HepG2 (cell line): ENCODE data around the gene GPALPP1. TPM values are rescaled to one million over a fixed set of nuclear protein-coding genes. Genes with fewer than 3 reads are reported as not detected.

Source experiments
- ATAC-seq: fragments of 200-7000 bp; cut with Tn5 transposase; 3 replicates; pipeline ENCODE4 v1.9.1; 2020; ENCODE audit warnings: mild to moderate bottlenecking, moderate library complexity
- BruUV-seq: library from RNA; stranded (reverse); fragments of 400-500 nt; replicated peaks from 2 replicates; lab custom pipeline; 2021; lab: Mats Ljungman, UMichigan
- CTCF ChIA-PET: fragments of 300-600 bp; formaldehyde crosslinking; extraction: SDS; loops from one replicate; lab custom pipeline; 2021; ENCODE audit warnings: low total read pairs, inconsistent platforms, low intra/inter-chr PET ratio; lab: Yijun Ruan, JAX
- POLR2A ChIA-PET: fragments of 350-600 bp; sonication (Branson Sonifier 250); formaldehyde crosslinking; loops from one replicate; lab custom pipeline; 2020; ENCODE audit warnings: antibody characterized with exemption, inconsistent platforms; lab: Yijun Ruan, JAX
- DNase-seq: peaks from one replicate; pipeline ENCODE4 v3.0.0-alpha.2; 2015; ENCODE audit warnings: low spot score
- FAIRE-seq: peaks from 3 replicates; lab custom pipeline; 2011; peaks lifted over from hg19 to GRCh38; lab: Jason Lieb, UNC
- H2AFZ ChIP-seq: one replicate; pipeline ENCODE4 v1.6.1; 2011; ENCODE audit warnings: low read length, inconsistent platforms
- H3K27ac ChIP-seq: fragments of 300-600 bp; 3 replicates; pipeline ENCODE4 v1.8.0; 2011; ENCODE audit warnings: mixed run types, mild to moderate bottlenecking, mixed read lengths, low read length, inconsistent platforms; ENCODE audit not compliant: insufficient read depth; ENCODE audit errors: extremely low read length
- H3K27me3 ChIP-seq, 2 experiments: fragments of 200-600 bp in 1 of 2; 2 replicates in 1 of 2; 3 replicates in 1 of 2; pipeline versions ENCODE4 v1.6.0 to v1.8.0; 2011; ENCODE audit warnings: low read length in 2 of 2, mild to moderate bottlenecking in 2 of 2, moderate library complexity in 2 of 2, inconsistent platforms in 1 of 2; ENCODE audit not compliant: insufficient read depth in 2 of 2, control insufficient read depth in 1 of 2
- H3K36me3 ChIP-seq, 2 experiments: fragments of 200-600 bp in 1 of 2; replicated peaks in 1 of 2; 2 replicates in 1 of 2; 3 replicates in 1 of 2; pipeline versions ENCODE4 v1.5.1 to v1.8.0; 2011; ENCODE audit warnings: low read length in 2 of 2, inconsistent platforms in 1 of 2; ENCODE audit not compliant: insufficient read depth in 2 of 2, control insufficient read depth in 1 of 2
- H3K4me1 ChIP-seq: 2 replicates; pipeline ENCODE4 v1.5.1; 2012; ENCODE audit warnings: low read length, inconsistent platforms; ENCODE audit not compliant: insufficient read depth
- H3K4me2 ChIP-seq: 2 replicates; pipeline ENCODE4 v1.6.0; 2011; ENCODE audit warnings: low read depth, low read length, inconsistent platforms
- H3K4me3 ChIP-seq, 3 experiments: fragments of 200-600 bp in 1 of 3; sonication (generic), shearing (Covaris generic) in 1 of 3; replicated peaks in 1 of 3; 2 replicates each; pipeline ENCODE4 v1.5.1; 2011 to 2016; ENCODE audit warnings: low read length in 3 of 3, inconsistent platforms in 2 of 3, low read depth in 2 of 3, mild to moderate bottlenecking in 2 of 3, control low read depth in 1 of 3, mixed read lengths in 1 of 3; ENCODE audit not compliant: insufficient read depth in 1 of 3
- H3K79me2 ChIP-seq: one replicate; pipeline ENCODE4 v1.6.1; 2011; ENCODE audit warnings: low read length, inconsistent platforms; ENCODE audit not compliant: insufficient read depth
- H3K9ac ChIP-seq: 2 replicates; pipeline ENCODE4 v1.6.0; 2011; ENCODE audit warnings: mild to moderate bottlenecking, low read depth, low read length, inconsistent platforms; ENCODE audit not compliant: insufficient read depth
- H3K9me3 ChIP-seq: 2 replicates; pipeline ENCODE4 v1.5.1; 2012; ENCODE audit warnings: mild to moderate bottlenecking, low read length
- H4K20me1 ChIP-seq: 2 replicates; pipeline ENCODE4 v1.6.0; 2011; ENCODE audit warnings: inconsistent platforms, mild to moderate bottlenecking, low read length, moderate library complexity; ENCODE audit not compliant: insufficient read depth
- ARID2 ChIP-seq: sonication (generic); formaldehyde crosslinking; IDR thresholded peaks from 2 replicates; pipeline ENCODE4 v1.8.1; 2022; ENCODE audit warnings: mild to moderate bottlenecking, missing genetic modification reagents, borderline replicate concordance
- ATF7 ChIP-seq, 2 experiments: fragments of 450-650 bp in 1 of 2; sonication (generic) in 1 of 2; formaldehyde crosslinking in 1 of 2; IDR thresholded peaks; 2 replicates each; pipeline versions ENCODE4 v1.4.0 to v1.6.1; 2016 to 2020; ENCODE audit warnings: antibody characterized with exemption in 1 of 2, mild to moderate bottlenecking in 1 of 2, missing genetic modification reagents in 1 of 2
- CEBPG ChIP-seq: IDR thresholded peaks from 2 replicates; pipeline ENCODE4 v1.6.1; 2016
- DR1 ChIP-seq: sonication (generic); formaldehyde crosslinking; IDR thresholded peaks from 2 replicates; pipeline ENCODE4 v1.8.0; 2021; ENCODE audit warnings: mild to moderate bottlenecking, missing genetic modification reagents, inconsistent platforms
- KLF9 ChIP-seq: IDR thresholded peaks from 2 replicates; pipeline ENCODE4 v1.6.1; 2016; ENCODE audit warnings: low read depth
- KMT2A ChIP-seq: sonication (generic); formaldehyde crosslinking; IDR thresholded peaks from 2 replicates; pipeline ENCODE4 v1.4.0; 2020; ENCODE audit warnings: missing genetic modification reagents
- LBX2 ChIP-seq: sonication (generic); formaldehyde crosslinking; IDR thresholded peaks from 2 replicates; pipeline ENCODE4 v1.5.0; 2020; ENCODE audit warnings: missing genetic modification reagents, mild to moderate bottlenecking, borderline replicate concordance
- MXD4 ChIP-seq: IDR thresholded peaks from 2 replicates; pipeline ENCODE4 v1.6.1; 2016; ENCODE audit warnings: mild to moderate bottlenecking, missing biosample characterization, missing genetic modification reagents
- RORA ChIP-seq: sonication (generic); formaldehyde crosslinking; IDR thresholded peaks from 2 replicates; pipeline ENCODE4 v1.5.0; 2020; ENCODE audit warnings: mild to moderate bottlenecking, missing genetic modification reagents, moderate library complexity
- TFDP2 ChIP-seq: sonication (generic); formaldehyde crosslinking; IDR thresholded peaks from 2 replicates; pipeline ENCODE4 v1.4.0; 2020; ENCODE audit warnings: missing genetic modification reagents
- ZNF276 ChIP-seq: sonication (generic); formaldehyde crosslinking; IDR thresholded peaks from 2 replicates; pipeline ENCODE4 v1.4.0; 2020; ENCODE audit warnings: mild to moderate bottlenecking, low read depth, missing genetic modification reagents
- ZNF652 ChIP-seq: IDR thresholded peaks from 2 replicates; pipeline ENCODE4 v1.6.1; 2016; ENCODE audit warnings: low read depth, borderline replicate concordance
- ZNF784 ChIP-seq: sonication (generic); formaldehyde crosslinking; IDR thresholded peaks from 2 replicates; pipeline ENCODE4 v1.5.1; 2020; ENCODE audit warnings: missing genetic modification reagents, mild to moderate bottlenecking, borderline replicate concordance
- ZZZ3 ChIP-seq: sonication (generic); formaldehyde crosslinking; IDR thresholded peaks from 2 replicates; pipeline ENCODE4 v1.4.0; 2020; ENCODE audit warnings: missing genetic modification reagents, mild to moderate bottlenecking, borderline replicate concordance
- WGBS: methylation state at CpG from one replicate; pipeline ENCODE4 v1.1.6; 2017; ENCODE audit warnings: low lambda C conversion rate; 5-methylcytosine and 5-hydroxymethylcytosine counted together
- in situ Hi-C: cut with HindIII; loops from 2 replicates; pipeline ENCODE4 v1.10.0; 2017; ENCODE audit warnings: low pct_unique_long_range_greater_than_20kb; ENCODE audit not compliant: extremely low pct_ligation_motif_present
- intact Hi-C: fragments of 100-400 bp; cut with micrococcal nuclease; formaldehyde crosslinking; loops from one replicate; pipeline ENCODE4 v1.10.0; 2022; ENCODE audit not compliant: unreplicated experiment
- polyA plus RNA-seq, 8 experiments: library from polyadenylated mRNA; depleted of rRNA in 3 of 8; stranded (reverse) in 7 of 8; unstranded in 1 of 8; fragments of >200 nt; fragmentation: Illumina TruSeq in 4 of 8; extraction: Trizol in 4 of 8; gene quantifications; 2 replicates each; pipeline versions ENCODE4 v1.2.1 to v1.2.3, GENCODE V29; 2011 to 2016; ENCODE audit warnings: low read depth in 4 of 8, missing spikeins in 1 of 8, mixed read lengths in 1 of 8; ENCODE audit not compliant: insufficient read depth in 1 of 8
- total RNA-seq, 5 experiments: library from RNA; depleted of rRNA; stranded (reverse); fragments of >200 nt; fragmentation: Illumina TruSeq; extraction: Trizol; gene quantifications; 2 replicates each; pipeline ENCODE4 v1.2.3, GENCODE V29; 2016; ENCODE audit warnings: low read depth in 1 of 5

The GPALPP1 gene
- total and polyA plus RNA-seq, 2 of the 13 experiments (the other 11 are each of a cell fraction or from before 2014, with no cell fraction given): 12.1 to 23.1 TPM

GRCh38 chr13:45036206-45036605 is 46.9 kb downstream of the GPALPP1 start (continued):
- TF ChIP-seq DR1 (CRISPR knock-in tag) (no peak), RORA (CRISPR knock-in tag) (no peak), ZNF652 (CRISPR knock-in tag) (no peak), ZNF276 (CRISPR knock-in tag) (no peak), ARID2 (CRISPR knock-in tag) (no peak)

GRCh38 chr13:45040173-45040572 is 50.8 kb downstream of the GPALPP1 start:
- Histone ChIP-seq H3K27me3 (no peaks in the 10 kb centered on the region), H3K9ac (no peak overlapping the region), H2AFZ (no peak overlapping the region), H3K4me3 (no peak overlapping the region), H3K36me3 (no peaks in the 10 kb centered on the region), H3K79me2 (no peaks in the 10 kb centered on the region), H3K9me3 (no peaks in the 10 kb centered on the region), H4K20me1 (no peaks in the 10 kb centered on the region), H3K4me1 (no peaks in the 10 kb centered on the region), H3K27ac (no peak overlapping the region), H3K4me2 (no peak overlapping the region)
- CTCF ChIA-PET: no interaction called here
- in situ Hi-C loops: loop anchor here (25.0 kb wide), 1 partner anchor 472 kb away; no protein-coding TSS in a partner anchor
- WGBS: 100% methylated on average over 1 of the region's 1 CpG
- POLR2A ChIA-PET: interaction anchor here (0.7 kb wide), 1 partner anchor 297 kb away, joined by 3 read pairs; no protein-coding TSS in a partner anchor
- FAIRE-seq (no peak), DNase-seq (no peak), ATAC-seq (no peak)
- intact Hi-C loops: no loop called here
- no TSS peak for BruUV-seq
- no peak for TF ChIP-seq ATF7 (IDR thresholded peaks at IDR 0.05)
- no peak for TF ChIP-seq ATF7 (CRISPR knock-in tag; IDR thresholded peaks at IDR 0.05)
- TF ChIP-seq LBX2 (CRISPR knock-in tag): no peak
- TF ChIP-seq ZZZ3 (CRISPR knock-in tag): no peak
- TF ChIP-seq KMT2A (CRISPR knock-in tag): no peak
- TF ChIP-seq CEBPG (CRISPR knock-in tag): no peak
- TF ChIP-seq KLF9 (CRISPR knock-in tag): no peak
- no peak for TF ChIP-seq MXD4 (CRISPR knock-in tag)
- no peak for TF ChIP-seq ZNF784 (CRISPR knock-in tag)
- TF ChIP-seq TFDP2 (CRISPR knock-in tag): no peak
